Mammary epithelial cell (primary cell): ENCODE results near the gene ARHGEF3.

ENCODE experiments used
- CTCF ChIP-seq, 2 donors: IDR thresholded peaks in 1 of 2; conservative IDR thresholded peaks in 1 of 2; 2 replicates each; pipeline ENCODE4 v1.5.1; 2011 to 2012; ENCODE audit warnings: inconsistent platforms in 2 of 2, low read length in 2 of 2, mild to moderate bottlenecking in 2 of 2, control low read depth in 1 of 2, low read depth in 1 of 2; ENCODE audit not compliant: insufficient read depth in 1 of 2; ENCODE audit errors: extremely low read depth in 1 of 2
- EZH2 ChIP-seq: IDR thresholded peaks from 2 replicates; pipeline ENCODE4 v1.6.1; 2012; ENCODE audit warnings: low read length, inconsistent platforms, borderline replicate concordance

GRCh38 chr3:56818156-56818985, 16.6 kb upstream of the ARHGEF3 start:
- TF ChIP-seq CTCF (conservative IDR thresholded peaks at IDR 0.05 in 1 of 2, IDR thresholded peaks at IDR 0.05 in 1 of 2; ENCODE audit: extremely low read depth in 1 of 2, insufficient read depth in 1 of 2, low read depth in 1 of 2, low read length in 2 of 2), result no peak
- no peak for TF ChIP-seq EZH2
